HepG2 (cell line): Measurements from ENCODE around the gene CAPN15. TPM values are rescaled to one million over a fixed set of nuclear protein-coding genes. Genes with fewer than 3 reads are reported as not detected.

Source experiments
- ATAC-seq: fragments of 200-7000 bp; cut with Tn5 transposase; 3 replicates; pipeline ENCODE4 v1.9.1; 2020; ENCODE audit warnings: mild to moderate bottlenecking, moderate library complexity
- BruUV-seq: library from RNA; stranded (reverse); fragments of 400-500 nt; replicated peaks from 2 replicates; lab custom pipeline; 2021; lab: Mats Ljungman, UMichigan
- CTCF ChIA-PET: fragments of 300-600 bp; formaldehyde crosslinking; extraction: SDS; loops from one replicate; lab custom pipeline; 2021; ENCODE audit warnings: low total read pairs, inconsistent platforms, low intra/inter-chr PET ratio; lab: Yijun Ruan, JAX
- POLR2A ChIA-PET: fragments of 350-600 bp; sonication (Branson Sonifier 250); formaldehyde crosslinking; loops from one replicate; lab custom pipeline; 2020; ENCODE audit warnings: antibody characterized with exemption, inconsistent platforms; lab: Yijun Ruan, JAX
- DNase-seq: peaks from one replicate; pipeline ENCODE4 v3.0.0-alpha.2; 2015; ENCODE audit warnings: low spot score
- FAIRE-seq: peaks from 3 replicates; lab custom pipeline; 2011; peaks lifted over from hg19 to GRCh38; lab: Jason Lieb, UNC
- H2AFZ ChIP-seq: one replicate; pipeline ENCODE4 v1.6.1; 2011; ENCODE audit warnings: low read length, inconsistent platforms
- H3K27ac ChIP-seq: fragments of 300-600 bp; 3 replicates; pipeline ENCODE4 v1.8.0; 2011; ENCODE audit warnings: mixed run types, mild to moderate bottlenecking, mixed read lengths, low read length, inconsistent platforms; ENCODE audit not compliant: insufficient read depth; ENCODE audit errors: extremely low read length
- H3K27me3 ChIP-seq, 2 experiments: fragments of 200-600 bp in 1 of 2; 2 replicates in 1 of 2; 3 replicates in 1 of 2; pipeline versions ENCODE4 v1.6.0 to v1.8.0; 2011; ENCODE audit warnings: low read length in 2 of 2, mild to moderate bottlenecking in 2 of 2, moderate library complexity in 2 of 2, inconsistent platforms in 1 of 2; ENCODE audit not compliant: insufficient read depth in 2 of 2, control insufficient read depth in 1 of 2
- H3K36me3 ChIP-seq, 2 experiments: fragments of 200-600 bp in 1 of 2; replicated peaks in 1 of 2; 2 replicates in 1 of 2; 3 replicates in 1 of 2; pipeline versions ENCODE4 v1.5.1 to v1.8.0; 2011; ENCODE audit warnings: low read length in 2 of 2, inconsistent platforms in 1 of 2; ENCODE audit not compliant: insufficient read depth in 2 of 2, control insufficient read depth in 1 of 2
- H3K4me1 ChIP-seq: 2 replicates; pipeline ENCODE4 v1.5.1; 2012; ENCODE audit warnings: low read length, inconsistent platforms; ENCODE audit not compliant: insufficient read depth
- H3K4me2 ChIP-seq: 2 replicates; pipeline ENCODE4 v1.6.0; 2011; ENCODE audit warnings: low read depth, low read length, inconsistent platforms
- H3K4me3 ChIP-seq, 3 experiments: fragments of 200-600 bp in 1 of 3; sonication (generic), shearing (Covaris generic) in 1 of 3; replicated peaks in 1 of 3; 2 replicates each; pipeline ENCODE4 v1.5.1; 2011 to 2016; ENCODE audit warnings: low read length in 3 of 3, inconsistent platforms in 2 of 3, low read depth in 2 of 3, mild to moderate bottlenecking in 2 of 3, control low read depth in 1 of 3, mixed read lengths in 1 of 3; ENCODE audit not compliant: insufficient read depth in 1 of 3
- H3K79me2 ChIP-seq: one replicate; pipeline ENCODE4 v1.6.1; 2011; ENCODE audit warnings: low read length, inconsistent platforms; ENCODE audit not compliant: insufficient read depth
- H3K9ac ChIP-seq: 2 replicates; pipeline ENCODE4 v1.6.0; 2011; ENCODE audit warnings: mild to moderate bottlenecking, low read depth, low read length, inconsistent platforms; ENCODE audit not compliant: insufficient read depth
- H3K9me3 ChIP-seq: 2 replicates; pipeline ENCODE4 v1.5.1; 2012; ENCODE audit warnings: mild to moderate bottlenecking, low read length
- H4K20me1 ChIP-seq: 2 replicates; pipeline ENCODE4 v1.6.0; 2011; ENCODE audit warnings: inconsistent platforms, mild to moderate bottlenecking, low read length, moderate library complexity; ENCODE audit not compliant: insufficient read depth
- AGO1 ChIP-seq: fragments of 200-400 bp; formaldehyde crosslinking; IDR thresholded peaks from 2 replicates; pipeline ENCODE4 v1.6.1; 2017; ENCODE audit warnings: mild to moderate bottlenecking, low read depth, low read length, moderate library complexity; ENCODE audit not compliant: poor library complexity, severe bottlenecking
- CEBPB ChIP-seq: IDR thresholded peaks from 2 replicates; pipeline ENCODE4 v1.6.1; 2011; ENCODE audit warnings: low read depth, low read length, improper control_type of control experiment, borderline replicate concordance
- CENPT ChIP-seq: sonication (generic); formaldehyde crosslinking; IDR thresholded peaks from 2 replicates; pipeline ENCODE4 v1.8.0; 2022; ENCODE audit warnings: low read depth, mild to moderate bottlenecking, moderate library complexity, missing genetic modification reagents
- FOSL2 ChIP-seq: sonication (generic); formaldehyde crosslinking; IDR thresholded peaks from 2 replicates; pipeline ENCODE4 v1.4.0; 2020; ENCODE audit warnings: missing genetic modification reagents
- PATZ1 ChIP-seq: sonication (generic); formaldehyde crosslinking; IDR thresholded peaks from 2 replicates; pipeline ENCODE4 v1.4.0; 2020; ENCODE audit warnings: missing genetic modification reagents
- PAX8 ChIP-seq: sonication (generic); formaldehyde crosslinking; IDR thresholded peaks from 2 replicates; pipeline ENCODE4 v1.8.0; 2022; ENCODE audit warnings: mild to moderate bottlenecking, missing genetic modification reagents, borderline replicate concordance
- POLR2A ChIP-seq, 2 experiments: IDR thresholded peaks; 2 replicates each; pipeline ENCODE4 v1.6.1; 2011; ENCODE audit warnings: low read depth in 2 of 2, low read length in 2 of 2, mild to moderate bottlenecking in 1 of 2, moderate library complexity in 1 of 2; ENCODE audit not compliant: insufficient read depth in 1 of 2
- TCF7 ChIP-seq: sonication (generic); IDR thresholded peaks from 2 replicates; pipeline ENCODE4 v1.6.1; 2016; ENCODE audit warnings: antibody characterized with exemption, low read depth
- TSC22D2 ChIP-seq: sonication (generic); formaldehyde crosslinking; IDR thresholded peaks from 2 replicates; pipeline ENCODE4 v1.5.1; 2020; ENCODE audit warnings: missing genetic modification reagents, mild to moderate bottlenecking, borderline replicate concordance
- ZNF160 ChIP-seq: sonication (generic); formaldehyde crosslinking; IDR thresholded peaks from 2 replicates; pipeline ENCODE4 v1.8.0; 2022; ENCODE audit warnings: mild to moderate bottlenecking, inconsistent platforms, missing genetic modification reagents
- ZNF407 ChIP-seq: sonication (generic); formaldehyde crosslinking; IDR thresholded peaks from one replicate; pipeline ENCODE4 v1.5.1; 2020; ENCODE audit warnings: mild to moderate bottlenecking, missing genetic modification reagents; ENCODE audit errors: not compliant biosample characterization
- WGBS: methylation state at CpG from one replicate; pipeline ENCODE4 v1.1.6; 2017; ENCODE audit warnings: low lambda C conversion rate; 5-methylcytosine and 5-hydroxymethylcytosine counted together
- in situ Hi-C: cut with HindIII; loops from 2 replicates; pipeline ENCODE4 v1.10.0; 2017; ENCODE audit warnings: low pct_unique_long_range_greater_than_20kb; ENCODE audit not compliant: extremely low pct_ligation_motif_present
- intact Hi-C: fragments of 100-400 bp; cut with micrococcal nuclease; formaldehyde crosslinking; loops from one replicate; pipeline ENCODE4 v1.10.0; 2022; ENCODE audit not compliant: unreplicated experiment
- polyA plus RNA-seq, 8 experiments: library from polyadenylated mRNA; depleted of rRNA in 3 of 8; stranded (reverse) in 7 of 8; unstranded in 1 of 8; fragments of >200 nt; fragmentation: Illumina TruSeq in 4 of 8; extraction: Trizol in 4 of 8; gene quantifications; 2 replicates each; pipeline versions ENCODE4 v1.2.1 to v1.2.3, GENCODE V29; 2011 to 2016; ENCODE audit warnings: low read depth in 4 of 8, missing spikeins in 1 of 8, mixed read lengths in 1 of 8; ENCODE audit not compliant: insufficient read depth in 1 of 8
- total RNA-seq, 5 experiments: library from RNA; depleted of rRNA; stranded (reverse); fragments of >200 nt; fragmentation: Illumina TruSeq; extraction: Trizol; gene quantifications; 2 replicates each; pipeline ENCODE4 v1.2.3, GENCODE V29; 2016; ENCODE audit warnings: low read depth in 1 of 5
- TF ChIP-seq, protein P1 (sequence below): sonication (generic); formaldehyde crosslinking; IDR thresholded peaks from 2 replicates; pipeline ENCODE4 v1.5.1; 2020; ENCODE audit warnings: mild to moderate bottlenecking, missing genetic modification reagents, moderate library complexity

The CAPN15 gene
- total and polyA plus RNA-seq, 2 of the 13 experiments (the other 11 are each of a cell fraction or from before 2014, with no cell fraction given): 14.9 to 24.5 TPM

DNA sequence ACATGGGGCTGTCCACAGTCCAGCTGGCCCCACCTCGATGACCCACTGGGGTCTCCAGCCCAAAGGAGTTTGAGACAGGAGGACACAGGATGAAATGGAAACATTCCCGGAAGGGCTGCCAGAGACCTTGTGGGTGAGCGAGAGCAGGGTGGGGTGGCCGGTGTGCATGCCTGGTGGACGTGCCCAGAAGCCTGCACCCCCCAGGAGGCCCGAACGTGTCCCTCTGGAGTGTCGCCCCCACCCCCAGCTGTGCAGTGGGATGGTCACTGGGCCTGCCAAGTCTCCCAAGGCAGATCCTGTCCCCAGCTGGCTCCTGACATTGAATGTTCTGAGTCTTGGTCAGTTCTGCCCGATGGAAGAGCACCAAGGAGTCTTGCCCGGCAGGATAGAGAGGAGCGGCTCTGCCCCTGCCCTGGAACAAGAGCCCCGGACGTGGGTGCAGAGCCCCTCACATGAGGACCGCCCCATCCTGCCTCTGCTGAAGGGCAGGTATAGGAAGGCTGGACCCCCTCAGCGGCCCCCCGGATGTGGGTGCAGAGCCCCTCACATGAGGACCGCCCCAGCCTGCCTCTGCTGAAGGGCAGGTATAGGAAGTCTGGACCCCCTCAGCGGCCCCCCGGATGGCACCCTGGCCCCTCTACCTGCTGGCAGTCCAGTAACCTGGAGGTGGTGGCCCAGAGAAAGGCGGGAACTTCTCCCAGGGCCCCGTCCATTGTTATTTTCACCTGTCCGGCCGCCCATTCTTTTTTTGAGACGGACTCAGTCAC is 3.1 kb upstream of the CAPN15 start:
- peaks cover 31% of the 10 kb centered on the region for H3K79me2 ChIP-seq
- DNase-seq: no peak
- no peak overlapping the region for H3K4me2 ChIP-seq
- no peak overlapping the region for H3K27ac ChIP-seq
- H3K4me3 ChIP-seq: no peak overlapping the region
- ChIA-PET POLR2A (interaction anchor here (2.2 to 2.7 kb wide), 2 partner anchors 10 to 15 kb away, joined by 7 to 12 read pairs; no protein-coding TSS in a partner anchor), CTCF (no interaction called here)
- no peak overlapping the region for H2AFZ ChIP-seq
- H3K4me1 ChIP-seq: peaks cover 37% of the 10 kb centered on the region
- no peak overlapping the region for H3K9ac ChIP-seq
- H3K9me3 ChIP-seq: no peaks in the 10 kb centered on the region
- in situ Hi-C loops (no loop called here), intact Hi-C loops (no loop called here)
- H3K27me3 ChIP-seq: no peaks in the 10 kb centered on the region; a peak in 1 of 5 replicates
- 88% methylated on average over 8 of the region's 24 CpGs for WGBS
- no peak for FAIRE-seq
- no TSS peak for BruUV-seq
- H3K36me3 ChIP-seq: peaks cover 11 to 23% of the 10 kb centered on the region in 2 experiments; a peak in 4 of 5 replicates
- H4K20me1 ChIP-seq: peaks cover 3% of the 10 kb centered on the region; the same call in 1 of the 2 replicates
- ATAC-seq: no peak
- TF ChIP-seq POLR2A (IDR thresholded peaks at IDR 0.05; ENCODE audit: insufficient read depth in 1 of 2, low read depth in 2 of 2, low read length in 2 of 2) (peak; percentile 40 to 60; a peak in 3 of 4 replicates), CEBPB (no peak), PAX8 (CRISPR knock-in tag) (no peak), FOSL2 (CRISPR knock-in tag) (no peak), PATZ1 (0 out of 2 replicates have a peak, but pooled peaks have one; percentile 8), ZNF160 (CRISPR knock-in tag) (no peak), TCF7 (no peak), ZNF407 (CRISPR knock-in tag) (no peak), TSC22D2 (no peak), CENPT (no peak), AGO1 (peak; percentile 93)
- TF ChIP-seq, protein P1, sequence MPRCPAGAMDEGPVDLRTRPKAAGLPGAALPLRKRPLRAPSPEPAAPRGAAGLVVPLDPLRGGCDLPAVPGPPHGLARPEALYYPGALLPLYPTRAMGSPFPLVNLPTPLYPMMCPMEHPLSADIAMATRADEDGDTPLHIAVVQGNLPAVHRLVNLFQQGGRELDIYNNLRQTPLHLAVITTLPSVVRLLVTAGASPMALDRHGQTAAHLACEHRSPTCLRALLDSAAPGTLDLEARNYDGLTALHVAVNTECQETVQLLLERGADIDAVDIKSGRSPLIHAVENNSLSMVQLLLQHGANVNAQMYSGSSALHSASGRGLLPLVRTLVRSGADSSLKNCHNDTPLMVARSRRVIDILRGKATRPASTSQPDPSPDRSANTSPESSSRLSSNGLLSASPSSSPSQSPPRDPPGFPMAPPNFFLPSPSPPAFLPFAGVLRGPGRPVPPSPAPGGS (CRISPR knock-in tag): no peak
